Measurements from ENCODE around the gene PIK3R4.

Gene PIK3R4

GRCh38 chr3:130648293-130648692, 98.3 kb downstream of the PIK3R4 start:
- no peak overlapping the region for H3K4me3 ChIP-seq (ENCODE audit: low read length)
- TF ChIP-seq CTCF (conservative IDR thresholded peaks at IDR 0.05; ENCODE audit: low read depth, low read length), result no peak
- DNase-seq (ENCODE audit: low read depth), result no peak

DNA sequence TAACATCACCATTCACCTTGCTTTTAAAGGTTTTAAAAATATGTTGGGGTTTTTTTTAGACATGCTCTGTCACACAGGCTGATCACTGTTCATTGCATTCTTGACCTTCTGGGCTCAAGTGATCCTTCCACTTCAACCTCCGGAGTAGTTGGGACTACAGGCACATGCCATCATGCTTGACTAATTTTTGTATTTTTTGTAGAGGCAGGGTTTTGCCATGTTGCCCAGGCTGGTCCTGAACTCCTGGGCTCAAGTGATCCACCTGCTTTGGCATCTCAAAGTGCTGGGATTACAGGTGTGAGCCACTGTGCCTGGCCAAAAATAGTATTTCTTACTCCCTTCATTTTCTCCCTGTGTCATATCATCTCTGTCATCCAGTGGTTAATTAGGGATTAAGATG, 101.4 kb downstream of the PIK3R4 start:
- H3K4me3 ChIP-seq (ENCODE audit: low read length), result no peak overlapping the region
- no peak for DNase-seq (ENCODE audit: low read depth)

DNA sequence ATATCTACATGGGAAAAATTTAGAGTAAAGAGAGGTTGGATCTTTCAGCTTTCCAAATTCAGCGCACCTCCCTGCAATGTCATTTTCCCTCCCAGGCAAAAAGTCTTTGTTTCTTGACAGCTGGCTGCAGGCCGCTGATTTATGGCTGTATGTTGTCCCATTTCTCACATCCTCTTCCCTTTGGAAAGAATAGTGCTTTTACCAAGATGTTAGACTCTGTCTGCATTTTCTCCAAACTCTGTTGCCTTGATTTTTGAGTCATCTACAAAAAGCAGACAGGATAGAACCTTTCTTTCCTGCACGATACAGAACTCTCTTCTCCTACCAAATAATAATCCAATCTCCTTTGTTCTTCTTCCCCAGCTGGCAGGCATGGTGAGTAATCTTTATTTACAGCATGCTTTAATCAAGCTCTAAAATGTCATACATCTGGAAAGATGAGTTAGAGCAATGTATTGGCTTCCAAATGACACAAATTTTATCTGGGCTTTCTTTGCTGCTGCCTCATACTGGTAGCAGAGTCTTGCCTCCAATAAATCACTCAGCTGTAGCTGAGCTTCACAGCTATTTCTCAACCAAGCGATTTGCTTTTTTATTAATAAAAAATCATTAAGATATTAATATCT, 101.9 kb downstream of the PIK3R4 start:
- no peak for TF ChIP-seq CTCF (conservative IDR thresholded peaks at IDR 0.05; ENCODE audit: low read depth, low read length)
- DNase-seq (ENCODE audit: low read depth), result no peak
- H3K4me3 ChIP-seq (ENCODE audit: low read length), result no peak overlapping the region

More for the DNA sequence above, 101.4 kb downstream of the PIK3R4 start:
- TF ChIP-seq CTCF (conservative IDR thresholded peaks at IDR 0.05; ENCODE audit: low read depth, low read length), result no peak

GRCh38 chr3:130640027-130640426, 106.6 kb downstream of the PIK3R4 start:
- TF ChIP-seq CTCF (conservative IDR thresholded peaks at IDR 0.05; ENCODE audit: low read depth, low read length), result no peak
- H3K4me3 ChIP-seq (ENCODE audit: low read length), result no peak overlapping the region
- no peak for DNase-seq (ENCODE audit: low read depth)

DNA sequence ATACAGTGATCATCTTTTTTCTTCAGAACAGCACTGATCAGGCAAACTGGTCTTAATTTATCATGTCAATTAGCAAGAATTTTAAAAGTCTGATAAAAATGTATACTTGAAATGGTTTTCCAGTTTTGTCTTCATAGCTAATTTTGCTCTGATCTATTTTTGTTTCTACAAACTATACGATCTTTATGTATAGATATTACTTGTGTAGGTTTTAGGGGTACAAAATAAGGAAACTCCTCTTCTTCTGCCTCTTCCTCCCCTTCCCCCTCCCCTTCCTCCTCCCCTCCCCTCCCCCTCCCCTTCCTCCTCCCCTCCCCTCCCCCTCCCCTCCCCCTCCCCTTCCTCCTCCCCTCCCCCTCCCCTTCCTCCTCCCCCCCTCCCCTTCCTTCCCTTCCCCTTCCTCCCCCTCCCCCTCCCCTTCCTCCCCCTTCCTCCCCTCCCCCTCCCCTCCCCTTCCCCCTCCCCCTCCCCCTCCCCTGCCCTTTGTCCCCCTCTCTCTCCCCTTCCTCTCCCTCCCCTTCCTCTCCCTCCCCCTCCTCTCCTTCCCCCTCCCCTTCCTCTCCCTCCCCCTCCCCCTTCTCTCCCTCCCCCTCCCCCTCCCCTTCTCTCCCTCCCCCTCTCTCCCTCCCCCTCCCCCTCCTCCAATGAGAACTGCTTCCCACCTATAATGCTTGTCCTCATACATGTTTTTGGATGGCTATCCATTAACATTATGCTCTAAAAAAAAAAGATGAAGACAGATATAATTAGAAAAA, 110.0 kb downstream of the PIK3R4 start:
- TF ChIP-seq CTCF (conservative IDR thresholded peaks at IDR 0.05; ENCODE audit: low read depth, low read length), result no peak

DNA sequence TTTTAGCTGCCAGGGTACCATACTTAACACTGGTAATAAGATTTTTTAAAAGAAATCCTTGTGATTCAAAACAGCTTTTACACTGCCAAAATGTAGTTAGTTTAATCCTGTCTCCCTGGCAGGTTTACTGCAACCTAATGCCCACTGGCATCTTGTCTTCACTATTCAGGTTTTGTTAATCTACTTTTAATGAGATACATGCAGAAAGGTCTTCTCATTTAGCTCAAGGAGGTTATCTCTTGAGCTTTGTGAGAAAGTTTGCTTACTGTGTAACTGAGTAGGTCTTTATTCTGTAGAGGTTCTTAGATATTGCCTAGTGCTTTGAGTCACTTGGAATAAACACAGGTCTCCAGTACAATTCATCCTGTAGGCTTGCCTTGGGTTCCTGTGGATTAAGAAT, 110.7 kb downstream of the PIK3R4 start:
- no peak overlapping the region for H3K4me3 ChIP-seq (ENCODE audit: low read length)
- DNase-seq (ENCODE audit: low read depth), result no peak
- no peak for TF ChIP-seq CTCF (conservative IDR thresholded peaks at IDR 0.05; ENCODE audit: low read depth, low read length)

More for the DNA sequence above, 110.0 kb downstream of the PIK3R4 start:
- DNase-seq (ENCODE audit: low read depth), result no peak
- no peak overlapping the region for H3K4me3 ChIP-seq (ENCODE audit: low read length)

GRCh38 chr3:130635285-130635684, 111.3 kb downstream of the PIK3R4 start:
- no peak overlapping the region for H3K4me3 ChIP-seq (ENCODE audit: low read length)
- no peak for TF ChIP-seq CTCF (conservative IDR thresholded peaks at IDR 0.05; ENCODE audit: low read depth, low read length)
- DNase-seq (ENCODE audit: low read depth), result no peak

All from retinal pigment epithelial cell (primary cell).